Liver (tissue), 3 donors: ENCODE results near the gene CCDC85A.

Experiments used
- JUND ChIP-seq, 2 donors: IDR thresholded peaks; 2 replicates each; pipeline ENCODE4 v1.6.1; 2016; ENCODE audit warnings: antibody characterized with exemption in 2 of 2
- TF ChIP-seq, protein P1 (sequence below): fragments of 150-350 bp; IDR thresholded peaks from 2 replicates; pipeline ENCODE4 v1.5.1; 2017; ENCODE audit warnings: improper control_type of control experiment, low read depth, low read length; ENCODE audit not compliant: missing input control
- TF ChIP-seq, protein P2 (sequence below): IDR thresholded peaks from 2 replicates; pipeline ENCODE4 v1.6.1; 2016; ENCODE audit warnings: antibody characterized with exemption
- donor health status: healthy.
- donor health status: healthy.

- TF ChIP-seq, protein P1, sequence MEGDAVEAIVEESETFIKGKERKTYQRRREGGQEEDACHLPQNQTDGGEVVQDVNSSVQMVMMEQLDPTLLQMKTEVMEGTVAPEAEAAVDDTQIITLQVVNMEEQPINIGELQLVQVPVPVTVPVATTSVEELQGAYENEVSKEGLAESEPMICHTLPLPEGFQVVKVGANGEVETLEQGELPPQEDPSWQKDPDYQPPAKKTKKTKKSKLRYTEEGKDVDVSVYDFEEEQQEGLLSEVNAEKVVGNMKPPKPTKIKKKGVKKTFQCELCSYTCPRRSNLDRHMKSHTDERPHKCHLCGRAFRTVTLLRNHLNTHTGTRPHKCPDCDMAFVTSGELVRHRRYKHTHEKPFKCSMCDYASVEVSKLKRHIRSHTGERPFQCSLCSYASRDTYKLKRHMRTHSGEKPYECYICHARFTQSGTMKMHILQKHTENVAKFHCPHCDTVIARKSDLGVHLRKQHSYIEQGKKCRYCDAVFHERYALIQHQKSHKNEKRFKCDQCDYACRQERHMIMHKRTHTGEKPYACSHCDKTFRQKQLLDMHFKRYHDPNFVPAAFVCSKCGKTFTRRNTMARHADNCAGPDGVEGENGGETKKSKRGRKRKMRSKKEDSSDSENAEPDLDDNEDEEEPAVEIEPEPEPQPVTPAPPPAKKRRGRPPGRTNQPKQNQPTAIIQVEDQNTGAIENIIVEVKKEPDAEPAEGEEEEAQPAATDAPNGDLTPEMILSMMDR = no peak
- TF ChIP-seq, protein P2, sequence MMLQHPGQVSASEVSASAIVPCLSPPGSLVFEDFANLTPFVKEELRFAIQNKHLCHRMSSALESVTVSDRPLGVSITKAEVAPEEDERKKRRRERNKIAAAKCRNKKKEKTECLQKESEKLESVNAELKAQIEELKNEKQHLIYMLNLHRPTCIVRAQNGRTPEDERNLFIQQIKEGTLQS = no peak
- no peak for TF ChIP-seq JUND (IDR thresholded peaks at IDR 0.05)
Observed at GRCh38 chr2:56185101-56185581, 1.4 kb downstream of the CCDC85A start.
